ENCODE results near the gene DDX23. TPM values are rescaled to one million over a fixed set of nuclear protein-coding genes. Genes with fewer than 3 reads are reported as not detected.
A peak's percentile ranks its signal among the peaks of the same experiment; 100 is the strongest.

DDX23 gene
- total RNA-seq, 1 experiment from 2014 or later: 151 TPM

GRCh38 chr12:48865281-48866051 lies 13.5 kb upstream of the DDX23 start, which contains the start of gene RND1:
RND1 (minus strand) TSS chr12:48865870; CDS start chr12:48865767, 103 bp downstream.
- H3K9me3 Mint-ChIP-seq (ENCODE audit: unreplicated experiment): no peaks in the 10 kb centered on the region
- H3K4me1 Mint-ChIP-seq (ENCODE audit: low read depth, unreplicated experiment): peaks cover 14% of the 10 kb centered on the region
- no peaks in the 10 kb centered on the region for H3K27me3 ChIP-seq (replicated peaks; ENCODE audit: control insufficient read depth, insufficient read depth, low read length)
- TSS peak; percentile 55 for BruUV-seq (replicated peaks)
- no peaks in the 10 kb centered on the region for H3K27me3 Mint-ChIP-seq (ENCODE audit: insufficient read depth, unreplicated experiment)
- H3K4me3 ChIP-seq (ENCODE audit: low read depth, low read length): peak within 1 kb of the TSS; percentile 73
- H3K4me1 ChIP-seq: peaks cover 22% of the 10 kb centered on the region
- TF ChIP-seq, protein P1, sequence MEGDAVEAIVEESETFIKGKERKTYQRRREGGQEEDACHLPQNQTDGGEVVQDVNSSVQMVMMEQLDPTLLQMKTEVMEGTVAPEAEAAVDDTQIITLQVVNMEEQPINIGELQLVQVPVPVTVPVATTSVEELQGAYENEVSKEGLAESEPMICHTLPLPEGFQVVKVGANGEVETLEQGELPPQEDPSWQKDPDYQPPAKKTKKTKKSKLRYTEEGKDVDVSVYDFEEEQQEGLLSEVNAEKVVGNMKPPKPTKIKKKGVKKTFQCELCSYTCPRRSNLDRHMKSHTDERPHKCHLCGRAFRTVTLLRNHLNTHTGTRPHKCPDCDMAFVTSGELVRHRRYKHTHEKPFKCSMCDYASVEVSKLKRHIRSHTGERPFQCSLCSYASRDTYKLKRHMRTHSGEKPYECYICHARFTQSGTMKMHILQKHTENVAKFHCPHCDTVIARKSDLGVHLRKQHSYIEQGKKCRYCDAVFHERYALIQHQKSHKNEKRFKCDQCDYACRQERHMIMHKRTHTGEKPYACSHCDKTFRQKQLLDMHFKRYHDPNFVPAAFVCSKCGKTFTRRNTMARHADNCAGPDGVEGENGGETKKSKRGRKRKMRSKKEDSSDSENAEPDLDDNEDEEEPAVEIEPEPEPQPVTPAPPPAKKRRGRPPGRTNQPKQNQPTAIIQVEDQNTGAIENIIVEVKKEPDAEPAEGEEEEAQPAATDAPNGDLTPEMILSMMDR (IDR thresholded peaks at IDR 0.05; ENCODE audit: insufficient read depth in 1 of 2, low read depth in 1 of 2, low read length in 1 of 2, severe bottlenecking in 1 of 2, unreplicated experiment in 1 of 2): peak in 1 of 2 experiments; percentile 13
- peak within 1 kb of the TSS; percentile 89 for H3K4me3 Mint-ChIP-seq (ENCODE audit: unreplicated experiment)
- H3K9me3 ChIP-seq: no peaks in the 10 kb centered on the region
- H3K36me3 Mint-ChIP-seq (ENCODE audit: insufficient read depth, unreplicated experiment): peaks cover 16% of the 10 kb centered on the region
- no peaks in the 10 kb centered on the region for H3K36me3 ChIP-seq (ENCODE audit: control insufficient read depth, insufficient read depth, low read length)
- H3K27ac Mint-ChIP-seq (ENCODE audit: unreplicated experiment): peak within 1 kb of the TSS; percentile 80
- POLR2A ChIA-PET: interaction anchor here (0.6 to 3.2 kb wide), 12 partner anchors 9 to 174 kb away, joined by 3 to 49 read pairs (median 4); partner anchors contain the start of genes ADCY6, ARF3, DDX23 and FKBP11
- DNase-seq: peak; percentile 92 to 93
- intact Hi-C loops (cut with micrococcal nuclease; ENCODE audit: unreplicated experiment): loop anchor here (1.0 kb wide), 1 partner anchor 25 kb away; no protein-coding TSS in a partner anchor
- CTCF ChIA-PET: interaction anchor here (0.7 to 2.5 kb wide), 10 partner anchors 13 to 91 kb away, joined by 3 to 30 read pairs (median 4); partner anchors contain the start of genes ARF3 and DDX23

GRCh38 chr12:48863291-48863690 lies 11.3 kb upstream of the DDX23 start:
- no peak overlapping the region for H3K4me3 Mint-ChIP-seq (ENCODE audit: unreplicated experiment)
- H3K4me1 ChIP-seq: peaks cover 22% of the 10 kb centered on the region
- intact Hi-C loops (cut with micrococcal nuclease; ENCODE audit: unreplicated experiment): no loop called here
- POLR2A ChIA-PET: no interaction called here
- H3K36me3 ChIP-seq (ENCODE audit: control insufficient read depth, insufficient read depth, low read length): no peaks in the 10 kb centered on the region
- no peak overlapping the region for H3K27ac Mint-ChIP-seq (ENCODE audit: unreplicated experiment)
- CTCF ChIA-PET: interaction anchor here (0.9 kb wide), 1 partner anchor 10 kb away, joined by 4 read pairs; no protein-coding TSS in a partner anchor
- H3K27me3 ChIP-seq (replicated peaks; ENCODE audit: control insufficient read depth, insufficient read depth, low read length): no peaks in the 10 kb centered on the region
- DNase-seq: no peak
- BruUV-seq (replicated peaks): no TSS peak
- H3K9me3 Mint-ChIP-seq (ENCODE audit: unreplicated experiment): no peaks in the 10 kb centered on the region
- no peaks in the 10 kb centered on the region for H3K27me3 Mint-ChIP-seq (ENCODE audit: insufficient read depth, unreplicated experiment)
- H3K4me1 Mint-ChIP-seq (ENCODE audit: low read depth, unreplicated experiment): peaks cover 9% of the 10 kb centered on the region
- TF ChIP-seq, protein P1 (IDR thresholded peaks at IDR 0.05; ENCODE audit: insufficient read depth in 1 of 2, low read depth in 1 of 2, low read length in 1 of 2, severe bottlenecking in 1 of 2, unreplicated experiment in 1 of 2): no peak
- peaks cover 16% of the 10 kb centered on the region for H3K36me3 Mint-ChIP-seq (ENCODE audit: insufficient read depth, unreplicated experiment)
- no peak overlapping the region for H3K4me3 ChIP-seq (ENCODE audit: low read depth, low read length)
- H3K9me3 ChIP-seq: no peaks in the 10 kb centered on the region

GRCh38 chr12:48862760-48863159 lies 10.8 kb upstream of the DDX23 start:
- H3K4me1 ChIP-seq: peaks cover 22% of the 10 kb centered on the region
- no peak overlapping the region for H3K27ac Mint-ChIP-seq (ENCODE audit: unreplicated experiment)
- ChIA-PET CTCF (interaction anchor here (0.9 kb wide), 1 partner anchor 10 kb away, joined by 4 read pairs; no protein-coding TSS in a partner anchor), POLR2A (no interaction called here)
- H3K36me3 ChIP-seq (ENCODE audit: control insufficient read depth, insufficient read depth, low read length): no peaks in the 10 kb centered on the region
- peaks cover 7% of the 10 kb centered on the region for H3K4me1 Mint-ChIP-seq (ENCODE audit: low read depth, unreplicated experiment)
- H3K27me3 ChIP-seq (replicated peaks; ENCODE audit: control insufficient read depth, insufficient read depth, low read length): no peaks in the 10 kb centered on the region
- DNase-seq: no peak
- no TSS peak for BruUV-seq (replicated peaks)
- H3K4me3 Mint-ChIP-seq (ENCODE audit: unreplicated experiment): no peak overlapping the region
- H3K36me3 Mint-ChIP-seq (ENCODE audit: insufficient read depth, unreplicated experiment): peaks cover 16% of the 10 kb centered on the region
- intact Hi-C loops (cut with micrococcal nuclease; ENCODE audit: unreplicated experiment): no loop called here
- H3K27me3 Mint-ChIP-seq (ENCODE audit: insufficient read depth, unreplicated experiment): no peaks in the 10 kb centered on the region
- H3K9me3 ChIP-seq: no peaks in the 10 kb centered on the region
- H3K9me3 Mint-ChIP-seq (ENCODE audit: unreplicated experiment): no peaks in the 10 kb centered on the region
- TF ChIP-seq, protein P1 (IDR thresholded peaks at IDR 0.05; ENCODE audit: insufficient read depth in 1 of 2, low read depth in 1 of 2, low read length in 1 of 2, severe bottlenecking in 1 of 2, unreplicated experiment in 1 of 2): no peak
- no peak overlapping the region for H3K4me3 ChIP-seq (ENCODE audit: low read depth, low read length)
